ENCODE results near the gene CDC14B.
"Not testable (repeated sequence)": the region's sequence is repeated elsewhere in the genome, so short reads cannot be mapped to it uniquely, and the experiment has no call there.

CDC14B gene

GRCh38 chr9:96596601-96597111 is 23.0 kb downstream of the CDC14B start:
- DNase-seq (ENCODE audit: extremely low read depth in 1 of 2, low read depth in 1 of 2): no peak

DNA sequence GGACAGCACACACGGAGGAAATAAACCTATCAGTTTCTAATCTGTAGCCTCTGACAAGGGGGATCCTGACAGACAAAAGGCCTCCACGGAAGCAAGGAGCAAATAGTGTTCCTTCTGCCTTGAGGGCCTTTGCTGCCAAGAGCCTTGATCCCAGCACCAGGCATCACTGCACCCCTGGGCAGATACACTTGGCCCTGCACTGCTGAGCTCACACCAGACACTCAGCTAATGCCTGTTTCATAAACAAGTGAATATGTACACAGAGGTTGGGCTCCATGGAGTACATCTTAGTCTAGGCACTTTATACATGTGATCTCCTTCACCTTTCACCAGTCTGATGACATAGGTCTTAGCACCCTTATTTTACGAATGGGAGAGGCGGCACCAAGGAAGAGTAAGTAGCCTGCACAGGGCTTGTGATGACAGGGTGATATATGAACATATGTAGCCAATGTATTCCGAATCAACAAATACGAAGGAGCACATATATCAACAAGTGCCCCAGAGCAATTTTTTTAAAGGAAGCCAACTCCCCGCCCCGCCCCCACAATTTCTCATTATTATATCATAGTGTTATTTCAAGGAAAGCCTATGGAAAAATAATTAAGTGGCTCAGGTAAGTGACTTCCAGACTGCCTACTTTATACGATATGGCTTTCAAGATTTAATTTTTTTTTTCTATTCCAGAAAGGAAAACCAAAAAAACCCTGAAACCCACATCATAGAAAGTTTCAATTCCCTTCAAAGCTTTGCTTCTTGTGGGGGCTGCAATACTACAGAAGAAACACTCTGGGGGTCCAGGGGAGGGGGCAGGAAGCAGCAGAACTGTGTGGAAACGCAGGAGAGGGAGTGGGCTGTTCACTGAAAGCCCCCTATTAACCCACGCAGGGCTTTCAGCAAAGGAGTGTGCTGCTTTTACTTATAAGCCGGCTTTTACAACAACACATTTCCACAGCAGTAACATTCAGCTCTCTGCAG is 32.0 kb downstream of the CDC14B start:
- no peak for DNase-seq (ENCODE audit: extremely low read depth in 1 of 2, low read depth in 1 of 2)

GRCh38 chr9:96585426-96585825 is 34.2 kb downstream of the CDC14B start:
- DNase-seq (ENCODE audit: extremely low read depth in 1 of 2, low read depth in 1 of 2): no peak

DNA sequence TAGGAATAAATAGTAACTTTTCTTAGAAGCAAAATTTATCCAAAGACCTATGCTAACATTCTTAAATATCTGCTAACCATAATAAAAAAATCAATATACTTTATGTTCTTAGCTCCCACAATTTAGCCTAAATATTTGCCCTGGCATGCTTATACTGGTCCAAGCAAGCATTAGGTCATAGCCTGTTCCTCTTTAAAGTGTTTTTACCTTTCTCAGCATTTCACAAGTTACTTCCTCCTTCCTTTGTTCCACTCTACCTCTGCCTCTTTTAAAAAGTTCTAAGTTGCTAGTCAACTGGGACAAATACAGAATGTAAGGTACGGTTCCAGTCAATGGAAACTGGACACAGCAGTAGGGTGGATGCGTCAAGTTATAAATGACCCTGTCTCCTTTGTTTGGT is 37.4 kb downstream of the CDC14B start:
- DNase-seq (ENCODE audit: extremely low read depth in 1 of 2, low read depth in 1 of 2): not testable (repeated sequence)

GRCh38 chr9:96581786-96582185 is 37.9 kb downstream of the CDC14B start:
- DNase-seq (ENCODE audit: extremely low read depth in 1 of 2, low read depth in 1 of 2): no peak

DNA sequence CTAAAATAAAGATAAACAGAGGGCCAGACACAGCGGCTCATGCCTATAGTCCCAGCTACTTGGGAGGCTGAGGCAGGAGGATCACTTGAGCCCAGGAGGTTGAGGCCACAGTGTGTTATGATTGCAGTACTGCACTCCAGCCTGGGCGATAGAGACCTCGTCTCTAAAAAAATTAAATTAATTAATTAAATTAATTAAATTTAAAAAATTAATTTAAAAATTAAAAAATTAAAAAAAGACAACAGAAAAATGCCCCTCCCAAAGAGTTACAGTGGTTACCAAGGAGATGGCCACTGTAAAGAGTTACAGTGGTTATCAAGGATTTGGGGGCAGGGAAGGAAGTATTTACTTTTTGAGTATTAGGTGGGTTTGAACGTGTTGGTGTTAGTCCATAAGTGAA is 38.3 kb downstream of the CDC14B start:
- no peak for DNase-seq (ENCODE audit: extremely low read depth in 1 of 2, low read depth in 1 of 2)

DNA sequence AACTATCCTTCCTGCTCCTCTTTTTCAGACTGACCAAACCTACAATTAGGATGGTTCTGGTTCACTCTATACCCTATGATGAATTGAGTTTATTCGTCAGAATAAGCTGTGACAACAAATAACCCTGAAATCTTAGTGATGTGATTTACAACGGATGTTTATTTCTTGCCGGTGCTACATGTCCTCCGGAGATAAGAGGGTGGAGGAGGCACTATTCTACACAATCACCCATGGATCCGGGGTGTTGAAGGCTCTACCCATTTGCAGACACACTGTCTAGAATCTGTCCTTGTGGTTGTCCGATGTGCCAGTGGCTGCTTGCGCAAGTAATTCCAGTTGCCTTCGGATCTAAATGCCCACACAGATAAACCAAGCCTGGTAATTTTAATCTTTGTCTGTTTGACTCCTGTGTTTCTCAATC is 44.7 kb downstream of the CDC14B start:
- no peak for DNase-seq (ENCODE audit: extremely low read depth in 1 of 2, low read depth in 1 of 2)

DNA sequence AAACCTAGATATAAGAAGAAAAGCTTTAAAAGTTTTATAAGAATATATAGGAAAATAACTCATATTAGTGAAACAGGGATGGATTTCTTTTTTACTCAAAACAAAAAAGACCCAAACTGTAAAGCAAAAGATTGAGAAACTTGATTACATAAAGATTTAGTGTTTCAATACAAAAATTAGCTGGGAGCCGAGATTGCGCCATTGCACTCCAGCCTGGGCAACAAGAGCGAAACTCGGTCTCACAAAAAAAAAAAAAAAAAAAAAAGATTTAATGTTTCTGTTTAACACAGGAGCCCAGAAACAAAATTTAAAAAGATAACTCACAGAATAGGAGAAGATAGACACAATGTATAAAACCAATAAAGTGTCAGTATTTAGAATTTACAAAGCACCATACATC is 45.2 kb downstream of the CDC14B start:
- no peak for DNase-seq (ENCODE audit: extremely low read depth in 1 of 2, low read depth in 1 of 2)

- no peak for DNase-seq (ENCODE audit: extremely low read depth in 1 of 2, low read depth in 1 of 2)
Observed at GRCh38 chr9:96567203-96567700, 52.4 kb downstream of the CDC14B start.

GRCh38 chr9:96566498-96567202 is 53.0 kb downstream of the CDC14B start:
- DNase-seq (ENCODE audit: extremely low read depth in 1 of 2, low read depth in 1 of 2): peak; percentile 45 to 69

DNA sequence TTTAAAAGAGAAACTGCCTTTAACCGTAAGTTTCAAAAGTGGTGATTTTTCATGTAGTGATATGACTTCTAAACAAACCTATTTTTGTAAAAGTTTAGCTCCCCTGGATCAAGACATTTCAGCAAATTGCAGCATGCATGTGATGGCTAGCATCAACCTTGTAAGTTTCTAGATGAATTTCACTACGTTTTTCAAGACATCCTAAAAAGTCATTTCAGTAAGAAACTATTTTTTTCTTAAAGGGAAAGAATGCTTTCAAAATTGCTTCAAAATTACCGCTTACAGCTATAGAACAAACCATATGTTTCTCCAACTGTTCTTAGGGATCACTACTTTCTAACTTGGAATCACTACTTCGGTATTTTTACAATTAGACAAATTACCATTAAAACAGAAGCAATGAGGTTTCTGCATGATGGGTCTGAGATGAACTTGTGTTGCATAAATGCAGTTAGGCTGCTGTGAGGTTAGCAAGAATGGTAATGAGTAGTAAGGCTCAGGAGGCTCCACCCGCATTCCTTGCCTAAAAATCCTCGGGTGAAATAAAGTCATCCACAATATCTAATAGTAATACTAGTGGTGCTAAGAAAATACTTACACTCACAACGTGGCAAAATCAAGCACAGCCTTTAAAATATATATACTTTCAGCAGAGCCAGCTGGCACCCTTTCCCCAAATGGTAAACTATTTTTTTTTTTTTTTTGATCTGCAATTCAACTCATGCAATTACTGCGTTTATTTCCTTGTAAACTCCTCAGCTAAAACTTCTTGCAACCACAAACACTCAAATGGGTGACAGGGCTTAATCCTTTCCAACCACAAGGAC is 53.8 kb downstream of the CDC14B start:
- DNase-seq (ENCODE audit: extremely low read depth in 1 of 2, low read depth in 1 of 2): no peak

- no peak for DNase-seq (ENCODE audit: extremely low read depth in 1 of 2, low read depth in 1 of 2)
Observed at GRCh38 chr9:96564217-96564616, 55.4 kb downstream of the CDC14B start.

- no peak for DNase-seq (ENCODE audit: extremely low read depth in 1 of 2, low read depth in 1 of 2)
Observed at GRCh38 chr9:96559339-96559943, 60.2 kb downstream of the CDC14B start.

GRCh38 chr9:96557921-96558320 is 61.7 kb downstream of the CDC14B start:
- DNase-seq (ENCODE audit: extremely low read depth in 1 of 2, low read depth in 1 of 2): no peak

GRCh38 chr9:96556701-96557461 is 62.8 kb downstream of the CDC14B start:
- no peak for DNase-seq (ENCODE audit: extremely low read depth in 1 of 2, low read depth in 1 of 2)

- no peak for DNase-seq (ENCODE audit: extremely low read depth in 1 of 2, low read depth in 1 of 2)
Observed at GRCh38 chr9:96555567-96556386, 63.9 kb downstream of the CDC14B start.

DNA sequence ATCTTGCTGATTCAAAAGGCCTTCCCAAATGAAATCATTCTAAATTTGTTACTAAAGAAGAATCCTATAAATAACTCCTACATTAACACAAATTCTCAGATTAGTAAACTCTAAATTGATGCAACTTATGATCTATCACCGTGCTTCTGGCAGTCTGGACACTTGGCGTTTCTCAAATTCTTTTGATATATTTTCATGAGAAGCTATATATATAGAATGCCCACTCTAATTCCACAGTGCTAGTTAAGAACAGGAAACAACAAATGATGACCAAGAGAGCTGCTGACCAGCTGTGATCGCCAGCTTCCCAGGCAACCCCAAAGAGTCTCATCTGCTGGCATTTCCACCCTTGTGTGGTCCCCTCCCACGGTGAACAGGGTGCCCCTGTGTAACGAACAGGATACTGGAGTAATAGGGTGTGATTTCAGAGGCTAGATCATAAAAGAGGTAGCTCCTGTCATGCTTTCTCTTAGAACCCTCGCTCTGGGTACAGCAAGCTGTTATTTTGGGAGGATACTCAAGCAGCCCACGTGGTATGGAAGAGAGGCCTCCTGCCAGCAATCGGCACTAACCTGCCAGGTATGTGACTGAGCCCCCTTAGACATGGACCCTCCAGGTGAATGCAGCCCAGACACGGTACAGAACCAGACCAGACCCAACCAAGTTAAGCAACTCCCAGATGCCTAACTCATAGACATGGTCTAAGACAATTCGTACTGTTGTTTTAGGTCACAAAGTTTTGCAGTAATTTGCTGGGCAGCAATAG is 64.7 kb downstream of the CDC14B start:
- DNase-seq (ENCODE audit: extremely low read depth in 1 of 2, low read depth in 1 of 2): no peak

DNA sequence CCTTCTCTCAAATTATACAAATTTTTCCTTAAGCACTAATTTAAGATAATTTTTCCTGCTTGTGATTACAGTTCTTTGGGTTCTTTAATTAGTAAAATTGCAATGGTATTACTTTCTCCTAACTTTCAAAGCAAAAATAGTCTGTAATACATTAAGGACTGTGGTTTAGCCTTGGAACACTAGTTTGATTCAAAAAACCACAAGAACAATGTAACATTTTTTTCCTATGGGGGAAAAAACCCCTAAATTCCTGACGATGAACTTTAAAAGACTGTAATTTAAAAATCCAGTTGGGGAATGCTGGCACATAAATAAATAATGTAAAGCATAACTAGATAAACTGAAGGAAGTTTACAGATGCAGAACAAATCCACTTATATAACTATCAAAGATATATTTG is 65.3 kb downstream of the CDC14B start:
- DNase-seq (ENCODE audit: extremely low read depth in 1 of 2, low read depth in 1 of 2): no peak

Data from activated CD8-positive, alpha-beta memory T cell treated with anti-CD3 and anti-CD28 coated beads for 1 hour (primary cell).